DMS114 treated with DMSO at 0.1 percent for 48 hours (cell line): ENCODE results near the gene F2R.
"Not testable (repeated sequence)": the region's sequence is repeated elsewhere in the genome, so short reads cannot be mapped to it uniquely, and the experiment has no call there.

Experiments
- DNase-seq: peaks from one replicate; lab custom pipeline; 2025; ENCODE audit not compliant: unreplicated experiment; lab: John Stamatoyannopoulos, UW

Gene F2R

GRCh38 chr5:76715736-76716455 lies at the start of gene F2R:
F2R (plus strand) TSS chr5:76716126; CDS start chr5:76716308, 182 bp downstream.
- DNase-seq: peak; percentile 23

- no peak for DNase-seq
Observed at GRCh38 chr5:76667495-76667894, 48.4 kb upstream of the F2R start.

- DNase-seq: no peak
Observed at GRCh38 chr5:76669245-76669644, 46.7 kb upstream of the F2R start.

- DNase-seq: no peak
Observed at GRCh38 chr5:76670508-76670907, 45.4 kb upstream of the F2R start.

- DNase-seq: no peak
Observed at GRCh38 chr5:76672242-76672641, 43.7 kb upstream of the F2R start.

GRCh38 chr5:76673125-76673524 lies 42.8 kb upstream of the F2R start:
- no peak for DNase-seq

- DNase-seq: no peak
Observed at GRCh38 chr5:76674330-76675066, 41.4 kb upstream of the F2R start.

- no peak for DNase-seq
Observed at GRCh38 chr5:76675364-76675763, 40.6 kb upstream of the F2R start.

GRCh38 chr5:76677849-76678472 lies 38.0 kb upstream of the F2R start:
- DNase-seq: no peak

GRCh38 chr5:76679231-76679630 lies 36.7 kb upstream of the F2R start:
- no peak for DNase-seq

- DNase-seq: not testable (repeated sequence)
Observed at GRCh38 chr5:76680826-76681225, 35.1 kb upstream of the F2R start.

- no peak for DNase-seq
Observed at GRCh38 chr5:76681287-76681686, 34.6 kb upstream of the F2R start.

- no peak for DNase-seq
Observed at GRCh38 chr5:76682387-76682786, 33.5 kb upstream of the F2R start.

- no peak for DNase-seq
Observed at GRCh38 chr5:76683816-76684731, 31.9 kb upstream of the F2R start.

- no peak for DNase-seq
Observed at GRCh38 chr5:76684756-76685519, 31.0 kb upstream of the F2R start.

GRCh38 chr5:76685704-76686103 lies 30.2 kb upstream of the F2R start:
- no peak for DNase-seq

- DNase-seq: no peak
Observed at GRCh38 chr5:76688212-76688611, 27.7 kb upstream of the F2R start.

GRCh38 chr5:76688836-76689235 lies 27.1 kb upstream of the F2R start:
- DNase-seq: no peak

- DNase-seq: no peak
Observed at GRCh38 chr5:76689321-76690036, 26.4 kb upstream of the F2R start.
